Astrocyte (in vitro differentiated cells and primary cell): ENCODE results near the gene COL23A1. TPM values are rescaled to one million over a fixed set of nuclear protein-coding genes. Genes with fewer than 3 reads are reported as not detected.

Source experiments
- DNase-seq: peaks from one replicate; pipeline ENCODE4 v3.0.0-alpha.2; 2010; ENCODE audit warnings: low read depth
- FAIRE-seq: peaks from 2 replicates; lab custom pipeline; 2011; peaks lifted over from hg19 to GRCh38; lab: Jason Lieb, UNC
- H2AFZ ChIP-seq: 2 replicates; pipeline ENCODE4 v1.6.0; 2012; ENCODE audit warnings: low read depth, low read length, inconsistent platforms
- H3K27ac ChIP-seq: 2 replicates; pipeline ENCODE4 v1.5.1; 2011; ENCODE audit warnings: low read depth, low read length, inconsistent platforms
- H3K27me3 ChIP-seq: 2 replicates; pipeline ENCODE4 v1.6.0; 2011; ENCODE audit warnings: low read length, inconsistent platforms; ENCODE audit not compliant: insufficient read depth
- H3K36me3 ChIP-seq: 2 replicates; pipeline ENCODE4 v1.5.1; 2011; ENCODE audit warnings: low read length, inconsistent platforms; ENCODE audit not compliant: insufficient read depth
- H3K4me1 ChIP-seq: 2 replicates; pipeline ENCODE4 v1.5.1; 2011; ENCODE audit warnings: low read length, inconsistent platforms; ENCODE audit not compliant: insufficient read depth
- H3K4me2 ChIP-seq: 2 replicates; pipeline ENCODE4 v1.6.0; 2012; ENCODE audit warnings: low read length, inconsistent platforms
- H3K4me3 ChIP-seq: 2 replicates; pipeline ENCODE4 v1.5.1; 2011; ENCODE audit warnings: low read depth, mild to moderate bottlenecking, low read length, inconsistent platforms; ENCODE audit not compliant: insufficient read depth
- H3K79me2 ChIP-seq: 2 replicates; pipeline ENCODE4 v1.6.0; 2012; ENCODE audit warnings: mild to moderate bottlenecking, low read length, inconsistent platforms; ENCODE audit not compliant: insufficient read depth
- H3K9ac ChIP-seq: 2 replicates; pipeline ENCODE4 v1.6.0; 2012; ENCODE audit warnings: mild to moderate bottlenecking, low read length, inconsistent platforms
- H3K9me3 ChIP-seq: 2 replicates; pipeline ENCODE4 v1.5.1; 2012; ENCODE audit warnings: low read depth, mild to moderate bottlenecking, low read length, inconsistent platforms; ENCODE audit not compliant: insufficient read depth
- H4K20me1 ChIP-seq: 2 replicates; pipeline ENCODE4 v1.6.0; 2012; ENCODE audit warnings: low read length, inconsistent platforms; ENCODE audit not compliant: insufficient read depth
- H3K27ac Mint-ChIP-seq: one replicate; pipeline ENCODE4 v1.8.0; 2021; ENCODE audit warnings: mild to moderate bottlenecking, mixed read lengths; ENCODE audit not compliant: unreplicated experiment
- H3K27me3 Mint-ChIP-seq: one replicate; pipeline ENCODE4 v1.8.0; 2021; ENCODE audit warnings: low read depth, mixed read lengths; ENCODE audit not compliant: unreplicated experiment
- H3K36me3 Mint-ChIP-seq: one replicate; pipeline ENCODE4 v1.8.0; 2021; ENCODE audit warnings: low read depth, mixed read lengths; ENCODE audit not compliant: unreplicated experiment
- H3K4me1 Mint-ChIP-seq: one replicate; pipeline ENCODE4 v1.8.0; 2021; ENCODE audit warnings: low read depth, mixed read lengths; ENCODE audit not compliant: unreplicated experiment
- H3K4me3 Mint-ChIP-seq: one replicate; pipeline ENCODE4 v1.8.0; 2021; ENCODE audit warnings: mild to moderate bottlenecking, moderate library complexity, mixed read lengths; ENCODE audit not compliant: unreplicated experiment
- H3K9me3 Mint-ChIP-seq: one replicate; pipeline ENCODE4 v1.8.0; 2021; ENCODE audit warnings: mild to moderate bottlenecking, mixed read lengths; ENCODE audit not compliant: unreplicated experiment
- EZH2 ChIP-seq: IDR thresholded peaks from 2 replicates; pipeline ENCODE4 v1.6.1; 2012; ENCODE audit warnings: mild to moderate bottlenecking, low read length, inconsistent platforms; ENCODE audit not compliant: insufficient read depth
- total RNA-seq: library from RNA; stranded (reverse); gene quantifications from 2 replicates; pipeline ENCODE4 v1.2.1, GENCODE V29; 2021
- TF ChIP-seq, protein P1 (sequence below): IDR thresholded peaks from 2 replicates; pipeline ENCODE4 v1.5.1; 2011; ENCODE audit warnings: low read depth, mild to moderate bottlenecking, inconsistent platforms, low read length, moderate library complexity; ENCODE audit not compliant: insufficient read depth

Gene COL23A1
- total RNA-seq, 1 donor from 2014 or later, result 0.16 TPM

DNA sequence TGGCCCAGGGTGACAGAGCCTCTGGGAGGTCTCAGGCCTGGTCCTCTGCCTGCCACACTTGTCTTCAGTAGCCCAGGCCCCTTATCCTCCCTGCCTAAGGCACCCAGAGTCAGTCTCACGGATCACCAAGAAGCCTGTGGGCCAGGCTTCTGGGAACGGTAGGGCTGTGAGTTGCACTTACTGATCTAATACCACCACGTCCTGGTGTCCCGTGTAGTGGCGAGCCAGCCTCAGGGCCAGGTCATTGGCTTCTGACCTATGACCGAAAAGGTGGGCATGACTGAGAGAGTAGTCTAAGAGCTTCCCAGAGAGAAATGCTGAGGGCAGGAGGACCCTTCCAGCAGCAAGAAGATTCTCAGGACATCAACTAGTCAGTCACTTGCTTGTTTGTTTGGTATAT, 365.0 kb downstream of the COL23A1 start:
- Histone ChIP-seq H3K27me3 (no peaks in the 10 kb centered on the region), H3K79me2 (peaks cover 30% of the 10 kb centered on the region), H3K4me3 (no peak overlapping the region), H3K36me3 (peaks cover 21% of the 10 kb centered on the region), H4K20me1 (peaks cover 62% of the 10 kb centered on the region), H3K9ac (no peak overlapping the region), H3K4me2 (no peak overlapping the region), H2AFZ (no peak overlapping the region), H3K27ac (no peak overlapping the region), H3K4me1 (peaks cover 4% of the 10 kb centered on the region), H3K9me3 (peaks cover 8% of the 10 kb centered on the region)
- no peak for DNase-seq
- TF ChIP-seq EZH2, result no peak
- TF ChIP-seq, protein P1, sequence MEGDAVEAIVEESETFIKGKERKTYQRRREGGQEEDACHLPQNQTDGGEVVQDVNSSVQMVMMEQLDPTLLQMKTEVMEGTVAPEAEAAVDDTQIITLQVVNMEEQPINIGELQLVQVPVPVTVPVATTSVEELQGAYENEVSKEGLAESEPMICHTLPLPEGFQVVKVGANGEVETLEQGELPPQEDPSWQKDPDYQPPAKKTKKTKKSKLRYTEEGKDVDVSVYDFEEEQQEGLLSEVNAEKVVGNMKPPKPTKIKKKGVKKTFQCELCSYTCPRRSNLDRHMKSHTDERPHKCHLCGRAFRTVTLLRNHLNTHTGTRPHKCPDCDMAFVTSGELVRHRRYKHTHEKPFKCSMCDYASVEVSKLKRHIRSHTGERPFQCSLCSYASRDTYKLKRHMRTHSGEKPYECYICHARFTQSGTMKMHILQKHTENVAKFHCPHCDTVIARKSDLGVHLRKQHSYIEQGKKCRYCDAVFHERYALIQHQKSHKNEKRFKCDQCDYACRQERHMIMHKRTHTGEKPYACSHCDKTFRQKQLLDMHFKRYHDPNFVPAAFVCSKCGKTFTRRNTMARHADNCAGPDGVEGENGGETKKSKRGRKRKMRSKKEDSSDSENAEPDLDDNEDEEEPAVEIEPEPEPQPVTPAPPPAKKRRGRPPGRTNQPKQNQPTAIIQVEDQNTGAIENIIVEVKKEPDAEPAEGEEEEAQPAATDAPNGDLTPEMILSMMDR, result no peak
- H3K36me3 Mint-ChIP-seq, result peaks cover 44% of the 10 kb centered on the region
- H3K4me1 Mint-ChIP-seq, result peaks cover 13% of the 10 kb centered on the region
- H3K4me3 Mint-ChIP-seq, result no peak overlapping the region
- H3K9me3 Mint-ChIP-seq, result peaks cover 16% of the 10 kb centered on the region
- no peak overlapping the region for H3K27ac Mint-ChIP-seq
- FAIRE-seq, result no peak
- no peaks in the 10 kb centered on the region for H3K27me3 Mint-ChIP-seq

DNA sequence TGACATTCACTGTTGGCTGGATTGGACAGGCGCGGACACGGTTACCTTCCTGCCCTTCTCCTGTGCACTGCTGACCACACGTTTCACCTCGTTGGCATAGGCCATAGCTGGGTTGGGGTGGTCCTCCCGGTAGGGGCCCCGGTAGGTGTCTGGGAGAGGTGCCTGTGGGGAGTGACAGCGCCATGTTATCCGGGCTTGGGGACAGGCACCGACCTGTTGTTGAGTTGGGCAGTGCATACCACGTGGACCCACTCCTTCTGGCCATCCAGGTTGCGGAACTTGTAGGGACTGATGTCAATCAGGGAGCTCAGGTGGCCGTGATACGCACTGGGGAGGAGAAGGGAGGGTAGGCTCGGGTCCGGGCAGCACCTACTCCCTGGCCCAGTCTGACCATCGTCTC, 365.8 kb downstream of the COL23A1 start:
- Histone ChIP-seq H3K4me1 (peaks cover 4% of the 10 kb centered on the region), H2AFZ (no peak overlapping the region), H3K4me2 (no peak overlapping the region), H3K36me3 (peaks cover 21% of the 10 kb centered on the region), H3K9ac (no peak overlapping the region), H3K4me3 (no peak overlapping the region), H3K9me3 (peaks cover 8% of the 10 kb centered on the region), H3K27ac (no peak overlapping the region), H4K20me1 (peaks cover 54% of the 10 kb centered on the region), H3K79me2 (peaks cover 23% of the 10 kb centered on the region), H3K27me3 (no peaks in the 10 kb centered on the region)
- DNase-seq (no peak), FAIRE-seq (no peak)
- Mint-ChIP-seq H3K9me3 (peaks cover 16% of the 10 kb centered on the region), H3K27ac (no peak overlapping the region), H3K36me3 (peaks cover 37% of the 10 kb centered on the region), H3K4me1 (peaks cover 11% of the 10 kb centered on the region), H3K4me3 (no peak overlapping the region), H3K27me3 (no peaks in the 10 kb centered on the region)
- TF ChIP-seq EZH2, result no peak
- TF ChIP-seq, protein P1, result no peak

DNA sequence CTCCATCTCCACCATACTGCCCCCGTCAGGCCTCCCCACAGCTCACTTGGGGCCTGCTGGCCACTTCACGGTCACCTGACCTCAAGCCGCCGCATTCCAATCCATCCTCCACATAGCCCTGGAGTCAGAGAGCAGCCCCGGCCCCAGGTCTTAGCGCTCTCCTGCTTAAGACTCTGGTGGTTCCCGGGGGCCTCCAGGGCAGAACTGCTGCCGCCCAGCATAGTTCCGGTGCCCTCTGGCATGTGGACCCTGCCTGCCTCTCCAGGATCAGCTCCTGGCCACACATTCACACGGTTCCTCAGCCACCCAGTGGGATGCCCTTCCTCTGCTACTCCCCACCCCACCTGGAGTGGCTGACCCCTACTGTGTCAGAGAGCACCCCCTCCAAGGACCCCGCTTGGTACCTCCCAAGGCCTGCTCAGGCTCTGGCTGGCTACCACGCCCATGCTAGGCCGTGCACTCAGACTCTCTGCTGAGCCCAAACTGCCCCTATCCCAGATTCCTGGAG, 366.3 kb downstream of the COL23A1 start:
- no peak overlapping the region for H3K4me3 ChIP-seq
- Mint-ChIP-seq H3K27ac (no peak overlapping the region), H3K27me3 (no peaks in the 10 kb centered on the region), H3K4me1 (peaks cover 10% of the 10 kb centered on the region), H3K4me3 (no peak overlapping the region), H3K36me3 (peaks cover 35% of the 10 kb centered on the region), H3K9me3 (peaks cover 14% of the 10 kb centered on the region)
- H3K4me1 ChIP-seq, result peaks cover 4% of the 10 kb centered on the region
- H2AFZ ChIP-seq, result no peak overlapping the region
- FAIRE-seq (no peak), DNase-seq (no peak)
- peaks cover 22% of the 10 kb centered on the region for H3K36me3 ChIP-seq
- no peak overlapping the region for H3K4me2 ChIP-seq
- no peak overlapping the region for H3K9ac ChIP-seq
- no peak overlapping the region for H3K27ac ChIP-seq
- no peaks in the 10 kb centered on the region for H3K27me3 ChIP-seq
- H3K79me2 ChIP-seq, result peaks cover 18% of the 10 kb centered on the region
- peaks cover 8% of the 10 kb centered on the region for H3K9me3 ChIP-seq
- no peak for TF ChIP-seq EZH2
- TF ChIP-seq, protein P1, result no peak
- peaks cover 50% of the 10 kb centered on the region for H4K20me1 ChIP-seq
